ENCODE results near the gene NUMA1.

NUMA1 gene

GRCh38 chr11:72083414-72083813, 3.1 kb upstream of the NUMA1 start:
- in situ Hi-C loops (cut with HindIII; ENCODE audit: low pct_ligation_motif_present, low sequenced_read_pairs): no loop called here
- no peak for DNase-seq
- Histone ChIP-seq H3K36me3 (replicated peaks) (no peaks in the 10 kb centered on the region), H3K27ac (no peak overlapping the region), H3K4me3 (ENCODE audit: low read depth, low read length) (no peak overlapping the region), H3K27me3 (replicated peaks) (no peaks in the 10 kb centered on the region)
- TF ChIP-seq, protein P1, sequence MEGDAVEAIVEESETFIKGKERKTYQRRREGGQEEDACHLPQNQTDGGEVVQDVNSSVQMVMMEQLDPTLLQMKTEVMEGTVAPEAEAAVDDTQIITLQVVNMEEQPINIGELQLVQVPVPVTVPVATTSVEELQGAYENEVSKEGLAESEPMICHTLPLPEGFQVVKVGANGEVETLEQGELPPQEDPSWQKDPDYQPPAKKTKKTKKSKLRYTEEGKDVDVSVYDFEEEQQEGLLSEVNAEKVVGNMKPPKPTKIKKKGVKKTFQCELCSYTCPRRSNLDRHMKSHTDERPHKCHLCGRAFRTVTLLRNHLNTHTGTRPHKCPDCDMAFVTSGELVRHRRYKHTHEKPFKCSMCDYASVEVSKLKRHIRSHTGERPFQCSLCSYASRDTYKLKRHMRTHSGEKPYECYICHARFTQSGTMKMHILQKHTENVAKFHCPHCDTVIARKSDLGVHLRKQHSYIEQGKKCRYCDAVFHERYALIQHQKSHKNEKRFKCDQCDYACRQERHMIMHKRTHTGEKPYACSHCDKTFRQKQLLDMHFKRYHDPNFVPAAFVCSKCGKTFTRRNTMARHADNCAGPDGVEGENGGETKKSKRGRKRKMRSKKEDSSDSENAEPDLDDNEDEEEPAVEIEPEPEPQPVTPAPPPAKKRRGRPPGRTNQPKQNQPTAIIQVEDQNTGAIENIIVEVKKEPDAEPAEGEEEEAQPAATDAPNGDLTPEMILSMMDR (IDR thresholded peaks at IDR 0.05; ENCODE audit: low read depth, low read length, missing control alignments): no peak

DNA sequence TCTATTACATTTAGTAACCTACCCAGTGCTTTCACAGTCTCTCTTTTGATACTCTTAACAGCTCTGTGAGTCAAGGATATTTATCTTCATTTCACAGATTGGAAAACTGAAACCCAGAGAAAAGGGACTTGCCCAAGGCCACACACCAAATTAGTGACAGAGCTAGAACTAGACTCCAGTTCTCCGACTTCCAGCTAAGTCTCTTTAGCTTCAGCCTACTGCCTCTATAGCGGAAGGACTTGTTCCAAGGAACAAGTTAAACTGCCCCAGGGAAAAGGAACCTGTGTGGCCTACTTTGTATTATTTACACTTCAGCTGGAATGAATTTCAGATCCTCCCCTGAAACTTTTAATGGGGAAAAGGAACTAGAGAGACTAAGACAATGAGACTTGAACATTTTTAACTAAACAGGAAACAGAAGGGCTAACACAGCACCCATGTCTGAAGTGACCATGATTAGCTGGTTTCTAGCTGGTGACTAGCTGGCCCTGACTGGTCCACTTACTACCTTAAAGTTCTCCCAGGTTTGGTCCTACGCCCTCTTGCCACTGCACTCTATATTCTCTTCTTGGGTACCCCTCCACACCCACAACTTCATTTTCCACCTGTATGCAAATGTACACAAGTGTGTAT, 1.6 kb upstream of the NUMA1 start:
- Histone ChIP-seq H3K27ac (no peak overlapping the region), H3K27me3 (replicated peaks) (no peaks in the 10 kb centered on the region), H3K36me3 (replicated peaks) (no peaks in the 10 kb centered on the region), H3K4me3 (ENCODE audit: low read depth, low read length) (no peak overlapping the region)
- TF ChIP-seq, protein P1 (IDR thresholded peaks at IDR 0.05; ENCODE audit: low read depth, low read length, missing control alignments): no peak
- DNase-seq: no peak
- in situ Hi-C loops (cut with HindIII; ENCODE audit: low pct_ligation_motif_present, low sequenced_read_pairs): no loop called here

DNA sequence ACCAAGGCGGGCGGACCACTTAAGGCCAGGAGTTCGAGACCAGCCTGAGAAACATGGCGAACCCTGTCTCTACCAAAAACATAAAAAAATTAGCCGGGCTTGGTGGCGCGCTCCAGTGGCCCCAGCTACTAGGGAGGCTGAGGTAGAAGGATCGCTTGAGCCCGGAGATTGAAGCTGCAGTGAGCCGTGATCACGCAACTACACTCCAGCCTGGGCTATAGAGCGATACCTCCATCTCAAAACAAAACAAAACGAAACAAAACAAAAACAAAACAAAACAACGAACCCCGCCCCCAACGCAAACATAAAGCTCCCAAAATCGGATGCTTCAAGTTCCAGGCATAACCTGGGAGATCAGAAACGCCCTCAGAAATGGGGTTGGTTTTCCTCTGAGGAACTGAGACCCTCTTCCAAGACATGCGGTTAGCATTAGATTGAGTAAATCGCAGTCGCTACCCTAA, 872 bp upstream of the NUMA1 start:
- in situ Hi-C loops (cut with HindIII; ENCODE audit: low pct_ligation_motif_present, low sequenced_read_pairs): no loop called here
- Histone ChIP-seq H3K27me3 (replicated peaks) (no peaks in the 10 kb centered on the region), H3K36me3 (replicated peaks) (no peaks in the 10 kb centered on the region), H3K4me3 (ENCODE audit: low read depth, low read length) (peak overlapping the region; percentile 56), H3K27ac (peak overlapping the region; percentile 77)
- TF ChIP-seq, protein P1 (IDR thresholded peaks at IDR 0.05; ENCODE audit: low read depth, low read length, missing control alignments): no peak
- no peak for DNase-seq

DNA sequence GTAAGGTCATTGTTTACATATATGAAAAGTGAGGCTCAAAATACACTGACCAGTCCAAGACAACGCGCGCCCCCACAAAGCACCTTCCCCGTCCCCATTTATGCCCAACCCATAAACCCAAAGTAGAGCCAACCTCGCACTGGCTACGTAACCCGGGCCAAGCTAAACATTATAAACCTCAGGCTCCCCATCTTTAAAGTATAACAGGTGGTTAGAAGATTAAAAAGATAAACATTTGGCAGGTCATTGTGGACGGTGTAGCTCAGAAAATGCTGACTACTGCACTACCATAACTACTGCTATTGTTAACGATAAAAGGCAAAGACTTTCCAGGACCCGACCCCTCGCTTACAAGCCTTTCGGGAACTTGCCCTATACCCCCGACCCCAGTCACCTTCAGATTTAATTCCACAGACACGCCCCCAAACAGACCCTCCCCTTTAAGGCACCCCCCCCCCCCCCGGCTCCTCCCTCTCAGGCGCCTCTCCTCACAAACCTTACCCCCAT, 470 bp downstream of the NUMA1 start:
- Histone ChIP-seq H3K4me3 (ENCODE audit: low read depth, low read length) (peak overlapping the region; percentile 65), H3K27me3 (replicated peaks) (no peaks in the 10 kb centered on the region), H3K36me3 (replicated peaks) (no peaks in the 10 kb centered on the region), H3K27ac (peak overlapping the region; percentile 52)
- TF ChIP-seq, protein P1 (IDR thresholded peaks at IDR 0.05; ENCODE audit: low read depth, low read length, missing control alignments): no peak
- in situ Hi-C loops (cut with HindIII; ENCODE audit: low pct_ligation_motif_present, low sequenced_read_pairs): no loop called here
- DNase-seq: no peak

GRCh38 chr11:72078477-72078876, 1.9 kb downstream of the NUMA1 start:
- no peak for DNase-seq
- Histone ChIP-seq H3K4me3 (ENCODE audit: low read depth, low read length) (no peak overlapping the region), H3K36me3 (replicated peaks) (no peaks in the 10 kb centered on the region), H3K27ac (peak overlapping the region; percentile 14), H3K27me3 (replicated peaks) (no peaks in the 10 kb centered on the region)
- in situ Hi-C loops (cut with HindIII; ENCODE audit: low pct_ligation_motif_present, low sequenced_read_pairs): no loop called here
- TF ChIP-seq, protein P1 (IDR thresholded peaks at IDR 0.05; ENCODE audit: low read depth, low read length, missing control alignments): no peak

DNA sequence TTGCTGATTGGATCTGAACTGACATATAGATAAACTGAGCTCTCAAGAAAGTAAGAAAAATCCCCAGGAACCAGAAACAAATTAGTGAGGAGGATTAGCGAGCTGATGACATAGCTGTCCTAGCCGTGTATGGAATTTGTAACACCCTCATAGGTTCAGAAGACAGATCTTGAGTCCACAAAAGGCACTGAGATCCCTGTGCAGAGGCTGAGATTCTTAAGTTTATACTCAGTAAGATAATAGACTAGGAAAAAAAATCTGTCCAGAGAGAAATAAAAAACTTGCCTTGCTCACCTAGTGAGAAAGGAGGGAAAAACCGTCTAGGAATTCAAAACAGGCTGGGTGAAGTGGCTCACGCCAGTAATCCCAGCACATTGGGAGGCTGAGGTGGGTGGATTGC, 4.6 kb downstream of the NUMA1 start:
- no peak for DNase-seq
- in situ Hi-C loops (cut with HindIII; ENCODE audit: low pct_ligation_motif_present, low sequenced_read_pairs): no loop called here
- no peaks in the 10 kb centered on the region for H3K27me3 ChIP-seq (replicated peaks)
- H3K36me3 ChIP-seq (replicated peaks): no peaks in the 10 kb centered on the region
- no peak overlapping the region for H3K4me3 ChIP-seq (ENCODE audit: low read depth, low read length)
- TF ChIP-seq, protein P1 (IDR thresholded peaks at IDR 0.05; ENCODE audit: low read depth, low read length, missing control alignments): no peak
- H3K27ac ChIP-seq: no peak overlapping the region

All from brain microvascular endothelial cell (primary cell).